CD4-positive, alpha-beta T cell treated with Interleukin-21 for 1 hour (primary cell): Measurements from ENCODE around the gene COL4A6.
"Not testable (repeated sequence)": the region's sequence is repeated elsewhere in the genome, so short reads cannot be mapped to it uniquely, and the experiment has no call there.

ENCODE experiments used
- DNase-seq: peaks from one replicate; pipeline ENCODE4 v3.0.0-alpha.2; 2020

Gene COL4A6

GRCh38 chrX:108438110-108438623 lies at the start of gene COL4A6:
Gene COL4A6 (minus strand): TSS chrX:108438422. CDS start chrX:108438196, 226 bp downstream.
- no peak for DNase-seq

- no peak for DNase-seq
These were observed 47.7 kb upstream of the COL4A6 start for GRCh38 chrX:108485960-108486359.

GRCh38 chrX:108484251-108484650 lies 46.0 kb upstream of the COL4A6 start:
- DNase-seq, result no peak

GRCh38 chrX:108481528-108481927 lies 43.3 kb upstream of the COL4A6 start:
- not testable (repeated sequence) for DNase-seq

GRCh38 chrX:108473979-108474378 lies 35.8 kb upstream of the COL4A6 start:
- no peak for DNase-seq

- no peak for DNase-seq
These were observed 30.3 kb upstream of the COL4A6 start for GRCh38 chrX:108468486-108468885.

- no peak for DNase-seq
These were observed 26.4 kb upstream of the COL4A6 start for GRCh38 chrX:108464604-108465003.

GRCh38 chrX:108456971-108457477 lies 18.8 kb upstream of the COL4A6 start:
- no peak for DNase-seq

- no peak for DNase-seq
These were observed 15.6 kb upstream of the COL4A6 start for GRCh38 chrX:108453841-108454240.

- no peak for DNase-seq
These were observed 9.1 kb upstream of the COL4A6 start for GRCh38 chrX:108447303-108447702.

GRCh38 chrX:108442901-108443464 lies 4.8 kb upstream of the COL4A6 start:
- no peak for DNase-seq

GRCh38 chrX:108439961-108440696 lies 1.9 kb upstream of the COL4A6 start:
- no peak for DNase-seq

- DNase-seq, result no peak
These were observed 1.3 kb upstream of the COL4A6 start, which contains the start of gene COL4A5 for GRCh38 chrX:108439426-108439942. Gene COL4A5 (plus strand): TSS chrX:108439838. CDS start chrX:108440126, 288 bp downstream.

GRCh38 chrX:108437349-108438109 lies 693 bp downstream of the COL4A6 start:
- no peak for DNase-seq

- no peak for DNase-seq
These were observed 3.0 kb downstream of the COL4A6 start for GRCh38 chrX:108435261-108435660.

GRCh38 chrX:108426262-108426661 lies 12.0 kb downstream of the COL4A6 start:
- DNase-seq, result no peak

GRCh38 chrX:108420481-108420880 lies 17.7 kb downstream of the COL4A6 start:
- no peak for DNase-seq

- no peak for DNase-seq
These were observed 18.8 kb downstream of the COL4A6 start for GRCh38 chrX:108419401-108419800.

GRCh38 chrX:108417257-108417656 lies 21.0 kb downstream of the COL4A6 start:
- DNase-seq, result no peak

- DNase-seq, result no peak
These were observed 22.3 kb downstream of the COL4A6 start for GRCh38 chrX:108415891-108416290.

- no peak for DNase-seq
These were observed 23.1 kb downstream of the COL4A6 start for GRCh38 chrX:108415146-108415545.

- DNase-seq, result no peak
These were observed 25.4 kb downstream of the COL4A6 start for GRCh38 chrX:108412783-108413182.
